Testis (tissue), 3 donors: ENCODE results near the gene SEMA3D. TPM values are rescaled to one million over a fixed set of nuclear protein-coding genes. Genes with fewer than 3 reads are reported as not detected.

ENCODE experiments used
- DNase-seq: peaks from one replicate; pipeline ENCODE4 v3.0.0-alpha.2; 2019
- H3K27ac ChIP-seq, 2 donors: fragments of 200-600 bp; sonication (generic); one replicate each; pipeline ENCODE4 v1.5.1; 2019
- H3K27me3 ChIP-seq: fragments of 200-600 bp; sonication (generic); one replicate; pipeline ENCODE4 v1.5.1; 2019
- H3K36me3 ChIP-seq: fragments of 200-600 bp; sonication (generic); one replicate; pipeline ENCODE4 v1.5.1; 2017; ENCODE audit warnings: low read depth; ENCODE audit errors: missing control alignments
- H3K4me1 ChIP-seq: fragments of 200-600 bp; sonication (generic); one replicate; pipeline ENCODE4 v1.5.1; 2019
- H3K4me3 ChIP-seq, 2 donors: fragments of 200-600 bp; sonication (generic); one replicate each; pipeline ENCODE4 v1.5.1; 2017 to 2019
- H3K9me3 ChIP-seq: fragments of 200-600 bp; sonication (generic); one replicate; pipeline ENCODE4 v1.5.1; 2017
- POLR2A ChIP-seq: fragments of 450-650 bp; IDR thresholded peaks from one replicate; pipeline ENCODE4 v1.6.1; 2017; ENCODE audit warnings: antibody characterized with exemption, mild to moderate bottlenecking, moderate library complexity
- WGBS, 2 donors: methylation state at CpG; one replicate each; pipeline ENCODE4 v1.1.5; 2018; 5-methylcytosine and 5-hydroxymethylcytosine counted together
- intact Hi-C: fragments of 100-400 bp; cut with DNase I; formaldehyde crosslinking; loops from one replicate; pipeline ENCODE4 v1.15.1; 2023; ENCODE audit warnings: low total_unique reads
- polyA plus RNA-seq: library from polyadenylated mRNA; stranded (reverse); fragments of 350-450 nt; fragmentation: Illumina TruSeq; extraction: RNeasy Lipid Tissue Mini Kit (QIAGEN cat#74804); gene quantifications from one replicate; pipeline ENCODE4 v1.2.3, GENCODE V29; 2014; ENCODE audit warnings: low read depth, low replicate concordance; ENCODE audit not compliant: insufficient read depth
- total RNA-seq, 2 donors: library from RNA; depleted of rRNA; stranded (reverse); fragments of >200 nt; gene quantifications; one replicate each; pipeline ENCODE4 v1.2.3, GENCODE V29; 2016
- TF ChIP-seq, protein P1 (sequence below), 3 experiments: fragments of 450-650 bp in 2 of 3; fragments of 200-600 bp in 1 of 3; sonication (generic) in 1 of 3; IDR thresholded peaks; one replicate each; pipeline ENCODE4 v1.5.1; 2016 to 2019; ENCODE audit warnings: antibody characterized with exemption in 3 of 3, mild to moderate bottlenecking in 2 of 3, moderate library complexity in 1 of 3

Gene SEMA3D
- total and polyA plus RNA-seq, 3 donors from 2014 or later: 7.3 to 11.5 (median 7.5) TPM

DNA sequence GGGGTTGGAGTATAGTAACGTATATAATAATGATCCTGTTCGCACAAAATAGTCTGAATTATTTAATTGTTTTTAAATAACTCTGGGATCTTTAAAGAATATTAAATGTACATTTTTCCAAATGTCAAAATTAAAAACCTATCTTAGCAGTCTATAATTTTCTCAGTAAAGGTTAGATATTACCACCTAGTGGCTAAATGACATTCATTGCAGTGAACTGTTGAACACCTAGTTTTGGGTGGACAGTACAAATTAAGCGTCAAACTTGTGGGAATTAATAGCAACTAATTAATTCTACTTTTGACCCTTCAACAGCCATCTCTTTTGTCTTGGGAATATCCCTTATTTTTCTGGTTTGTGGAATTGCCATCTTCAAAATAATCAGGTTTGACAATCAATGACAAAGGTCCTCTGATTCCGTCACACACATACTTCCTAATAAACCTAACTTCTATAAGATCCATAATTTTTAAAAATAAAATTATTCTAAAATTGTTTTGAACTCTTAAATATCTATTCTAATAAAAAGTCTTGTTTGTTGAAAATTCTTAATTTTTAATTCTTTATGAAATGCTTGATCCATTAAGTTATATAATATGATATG is 165.7 kb downstream of the SEMA3D start:
- no peaks in the 10 kb centered on the region for H3K27me3 ChIP-seq
- no peaks in the 10 kb centered on the region for H3K36me3 ChIP-seq
- H3K9me3 ChIP-seq: no peaks in the 10 kb centered on the region
- no peak overlapping the region for H3K27ac ChIP-seq
- 88 to 93% methylated on average over 4 of the region's 4 CpGs for WGBS, 2 donors
- H3K4me3 ChIP-seq: no peak overlapping the region
- no peaks in the 10 kb centered on the region for H3K4me1 ChIP-seq
- intact Hi-C loops: no loop called here
- no peak for DNase-seq
- no peak for TF ChIP-seq POLR2A
- TF ChIP-seq, protein P1, sequence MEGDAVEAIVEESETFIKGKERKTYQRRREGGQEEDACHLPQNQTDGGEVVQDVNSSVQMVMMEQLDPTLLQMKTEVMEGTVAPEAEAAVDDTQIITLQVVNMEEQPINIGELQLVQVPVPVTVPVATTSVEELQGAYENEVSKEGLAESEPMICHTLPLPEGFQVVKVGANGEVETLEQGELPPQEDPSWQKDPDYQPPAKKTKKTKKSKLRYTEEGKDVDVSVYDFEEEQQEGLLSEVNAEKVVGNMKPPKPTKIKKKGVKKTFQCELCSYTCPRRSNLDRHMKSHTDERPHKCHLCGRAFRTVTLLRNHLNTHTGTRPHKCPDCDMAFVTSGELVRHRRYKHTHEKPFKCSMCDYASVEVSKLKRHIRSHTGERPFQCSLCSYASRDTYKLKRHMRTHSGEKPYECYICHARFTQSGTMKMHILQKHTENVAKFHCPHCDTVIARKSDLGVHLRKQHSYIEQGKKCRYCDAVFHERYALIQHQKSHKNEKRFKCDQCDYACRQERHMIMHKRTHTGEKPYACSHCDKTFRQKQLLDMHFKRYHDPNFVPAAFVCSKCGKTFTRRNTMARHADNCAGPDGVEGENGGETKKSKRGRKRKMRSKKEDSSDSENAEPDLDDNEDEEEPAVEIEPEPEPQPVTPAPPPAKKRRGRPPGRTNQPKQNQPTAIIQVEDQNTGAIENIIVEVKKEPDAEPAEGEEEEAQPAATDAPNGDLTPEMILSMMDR (IDR thresholded peaks at IDR 0.05): peak; percentile 16 to 38 (median 30)

DNA sequence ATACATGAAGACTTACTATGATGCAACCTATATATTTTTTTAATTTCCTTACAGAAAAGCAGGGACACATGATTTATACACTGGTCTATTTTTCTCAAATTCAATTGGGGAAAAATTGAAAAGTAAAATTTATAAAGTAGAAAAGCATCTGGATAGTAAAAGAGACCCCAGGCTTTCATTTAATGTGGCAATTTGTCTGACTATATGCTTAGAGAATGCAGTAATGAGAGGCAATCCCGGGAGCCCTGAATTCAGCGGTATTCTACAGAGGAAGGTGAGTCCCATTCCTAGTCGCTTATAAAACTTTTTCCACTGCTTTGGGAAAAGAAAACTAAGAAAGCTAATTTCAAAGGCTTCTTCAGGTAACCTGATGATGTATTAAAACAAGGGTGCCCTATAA is 167.1 kb downstream of the SEMA3D start:
- H3K27ac ChIP-seq: no peak overlapping the region
- H3K36me3 ChIP-seq: no peaks in the 10 kb centered on the region
- WGBS, 2 donors: 91% methylated on average over 3 of the region's 3 CpGs
- H3K4me3 ChIP-seq: no peak overlapping the region
- H3K27me3 ChIP-seq: no peaks in the 10 kb centered on the region
- intact Hi-C loops: loop anchor here (10.0 kb wide), 1 partner anchor 1055 kb away; no protein-coding TSS in a partner anchor
- TF ChIP-seq POLR2A: no peak
- TF ChIP-seq, protein P1 (IDR thresholded peaks at IDR 0.05): no peak
- H3K4me1 ChIP-seq: no peaks in the 10 kb centered on the region
- H3K9me3 ChIP-seq: no peaks in the 10 kb centered on the region
- DNase-seq: no peak

DNA sequence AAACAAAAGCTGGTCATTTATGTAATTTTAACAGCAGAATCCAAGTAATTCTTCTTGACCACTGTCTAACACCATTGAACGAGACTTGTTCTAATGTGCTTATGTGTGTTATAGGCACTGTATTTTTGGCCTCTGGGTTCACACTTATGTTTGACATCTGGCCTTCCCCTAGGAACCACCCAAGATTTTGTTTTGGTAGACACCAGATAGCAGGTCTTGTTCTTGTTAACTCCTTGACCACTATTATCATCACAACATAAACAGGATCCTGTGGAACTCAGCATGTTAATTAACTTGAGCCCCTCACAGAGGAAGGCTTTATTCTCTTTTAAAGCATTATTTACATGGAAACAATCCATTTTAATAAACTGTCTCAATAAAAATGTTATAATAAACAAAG is 167.7 kb downstream of the SEMA3D start:
- no peaks in the 10 kb centered on the region for H3K4me1 ChIP-seq
- H3K36me3 ChIP-seq: no peaks in the 10 kb centered on the region
- TF ChIP-seq, protein P1 (IDR thresholded peaks at IDR 0.05): no peak
- TF ChIP-seq POLR2A: no peak
- H3K9me3 ChIP-seq: no peaks in the 10 kb centered on the region
- no peaks in the 10 kb centered on the region for H3K27me3 ChIP-seq
- intact Hi-C loops: loop anchor here (10.0 kb wide), 1 partner anchor 1054 kb away; no protein-coding TSS in a partner anchor
- 88 to 93% methylated on average over 1 of the region's 1 CpG for WGBS, 2 donors
- H3K4me3 ChIP-seq: no peak overlapping the region
- DNase-seq: no peak
- no peak overlapping the region for H3K27ac ChIP-seq

DNA sequence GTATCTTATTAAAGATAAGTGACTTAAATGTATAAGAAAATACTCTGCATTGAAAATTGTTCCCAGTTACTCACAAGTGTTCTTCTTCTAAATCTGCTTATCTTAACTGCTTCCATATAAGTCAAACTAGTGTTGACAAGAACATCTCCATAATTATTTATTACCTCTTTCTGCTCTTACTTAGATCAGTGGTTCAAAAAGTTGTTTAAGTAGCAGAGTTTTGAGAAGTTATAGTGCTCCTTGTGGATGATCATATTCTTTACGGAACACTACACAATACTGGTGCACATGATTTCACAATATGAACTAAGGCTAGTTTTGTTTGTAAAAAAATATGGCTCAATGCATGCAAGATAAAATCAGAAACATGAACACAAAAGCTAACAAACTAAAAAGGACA is 168.4 kb downstream of the SEMA3D start:
- no peak for DNase-seq
- Histone ChIP-seq H3K4me3 (no peak overlapping the region), H3K27me3 (no peaks in the 10 kb centered on the region), H3K27ac (no peak overlapping the region), H3K36me3 (no peaks in the 10 kb centered on the region), H3K9me3 (no peaks in the 10 kb centered on the region), H3K4me1 (no peaks in the 10 kb centered on the region)
- intact Hi-C loops: loop anchor here (10.0 kb wide), 1 partner anchor 1054 kb away; no protein-coding TSS in a partner anchor
- 93 to 96% methylated on average over 1 of the region's 1 CpG for WGBS, 2 donors
- TF ChIP-seq, protein P1 (IDR thresholded peaks at IDR 0.05): no peak
- no peak for TF ChIP-seq POLR2A

DNA sequence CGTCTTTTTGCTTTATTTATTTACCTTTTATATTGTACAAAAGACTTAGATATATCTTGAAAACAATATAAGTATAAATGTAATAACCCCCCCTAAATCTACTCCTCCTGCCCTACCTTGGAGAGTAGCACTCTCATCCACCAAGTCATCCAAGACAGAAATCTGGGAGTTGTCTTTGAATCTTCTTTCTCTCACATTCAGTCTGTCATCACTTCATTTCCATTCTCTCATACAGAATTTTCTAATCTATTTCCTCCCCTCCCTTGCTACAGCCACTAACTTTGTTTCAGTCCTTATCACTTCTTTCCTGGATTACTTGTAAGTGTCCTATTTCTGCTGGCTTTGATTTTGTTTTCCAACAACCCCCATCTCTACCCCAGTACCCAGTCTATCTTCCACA is 170.6 kb downstream of the SEMA3D start:
- no peak overlapping the region for H3K27ac ChIP-seq
- DNase-seq: no peak
- H3K27me3 ChIP-seq: no peaks in the 10 kb centered on the region
- 95 to 96% methylated on average over 1 of the region's 1 CpG for WGBS, 2 donors
- H3K9me3 ChIP-seq: no peaks in the 10 kb centered on the region
- no peaks in the 10 kb centered on the region for H3K36me3 ChIP-seq
- intact Hi-C loops: loop anchor here (10.0 kb wide), 1 partner anchor 1051 kb away; no protein-coding TSS in a partner anchor
- H3K4me1 ChIP-seq: no peaks in the 10 kb centered on the region
- no peak overlapping the region for H3K4me3 ChIP-seq
- no peak for TF ChIP-seq POLR2A
- TF ChIP-seq, protein P1 (IDR thresholded peaks at IDR 0.05): no peak
